ENCODE results near the gene DENND5A.

GRCh38 chr11:9293646-9294045 lies 28.5 kb upstream of the DENND5A start:
- no peak for TF ChIP-seq POLR2A (IDR thresholded peaks at IDR 0.05)
- no peak for TF ChIP-seq CTCF (IDR thresholded peaks at IDR 0.05)
- TF ChIP-seq POLR2AphosphoS5 (IDR thresholded peaks at IDR 0.05), result no peak
- TF ChIP-seq EP300 (IDR thresholded peaks at IDR 0.05), result no peak

Data from suprapubic skin (tissue), 4 donors.